Measurements from ENCODE around the gene EMCN. TPM values are rescaled to one million over a fixed set of nuclear protein-coding genes. Genes with fewer than 3 reads are reported as not detected.

EMCN gene
- total RNA-seq (2014; rRNA removed; shearing (Covaris generic); ENCODE audit: low replicate concordance): not detected in 2 replicates

- H3K4me2 ChIP-seq (ENCODE audit: low read depth, low read length, poor library complexity, severe bottlenecking): no peak within 1 kb of the TSS
- no peaks in the 10 kb centered on the region for H3K9me3 ChIP-seq (ENCODE audit: low read length)
- H3K27me3 ChIP-seq (ENCODE audit: low read length): peaks cover 2% of the 10 kb centered on the region; the same call in 1 of the 2 replicates
- no peak within 1 kb of the TSS for H3K4me3 ChIP-seq (ENCODE audit: low read length)
- H3K79me2 ChIP-seq (ENCODE audit: low read length): no peaks in the 10 kb centered on the region
- H3K36me3 ChIP-seq (ENCODE audit: insufficient read depth, low read length): no peaks in the 10 kb centered on the region
- H3K9ac ChIP-seq (ENCODE audit: low read length): no peak within 1 kb of the TSS
- no peak for DNase-seq
- no peak within 1 kb of the TSS for H2AFZ ChIP-seq (ENCODE audit: low read length)
- no peaks in the 10 kb centered on the region for H3K4me1 ChIP-seq (ENCODE audit: low read length)
- no peaks in the 10 kb centered on the region for H4K20me1 ChIP-seq (ENCODE audit: insufficient read depth, low read depth, low read length)
- H3K27ac ChIP-seq (ENCODE audit: low read length): no peak within 1 kb of the TSS
- no peaks in the 10 kb centered on the region for H3K9me2 ChIP-seq (replicated peaks; ENCODE audit: insufficient read depth, low read length)
These were observed at the start of gene EMCN for GRCh38 chr4:100517864-100518341. Gene EMCN (minus strand): TSS chr4:100518022. CDS start chr4:100517914, 108 bp downstream.

GRCh38 chr4:100566396-100566795, 48.6 kb upstream of the EMCN start:
- Histone ChIP-seq H3K9ac (ENCODE audit: low read length) (no peak overlapping the region), H3K27me3 (ENCODE audit: low read length) (no peaks in the 10 kb centered on the region), H3K36me3 (ENCODE audit: insufficient read depth, low read length) (no peaks in the 10 kb centered on the region), H3K4me3 (ENCODE audit: low read length) (no peak overlapping the region), H3K27ac (ENCODE audit: low read length) (no peak overlapping the region), H4K20me1 (ENCODE audit: insufficient read depth, low read depth, low read length) (no peaks in the 10 kb centered on the region), H3K4me2 (ENCODE audit: low read depth, low read length, poor library complexity, severe bottlenecking) (no peak overlapping the region), H3K4me1 (ENCODE audit: low read length) (no peaks in the 10 kb centered on the region), H2AFZ (ENCODE audit: low read length) (no peak overlapping the region), H3K9me3 (ENCODE audit: low read length) (no peaks in the 10 kb centered on the region), H3K9me2 (replicated peaks; ENCODE audit: insufficient read depth, low read length) (0 out of 2 replicates have a peak, but pooled peaks cover 5% of the 10 kb centered on the region), H3K79me2 (ENCODE audit: low read length) (no peaks in the 10 kb centered on the region)
- no peak for DNase-seq

GRCh38 chr4:100557306-100557705, 39.5 kb upstream of the EMCN start:
- Histone ChIP-seq H3K27ac (ENCODE audit: low read length) (no peak overlapping the region), H4K20me1 (ENCODE audit: insufficient read depth, low read depth, low read length) (no peaks in the 10 kb centered on the region), H3K9me2 (replicated peaks; ENCODE audit: insufficient read depth, low read length) (no peaks in the 10 kb centered on the region), H2AFZ (ENCODE audit: low read length) (no peak overlapping the region), H3K27me3 (ENCODE audit: low read length) (no peaks in the 10 kb centered on the region), H3K79me2 (ENCODE audit: low read length) (no peaks in the 10 kb centered on the region), H3K4me2 (ENCODE audit: low read depth, low read length, poor library complexity, severe bottlenecking) (no peak overlapping the region), H3K4me3 (ENCODE audit: low read length) (no peak overlapping the region), H3K9me3 (ENCODE audit: low read length) (no peaks in the 10 kb centered on the region), H3K4me1 (ENCODE audit: low read length) (no peaks in the 10 kb centered on the region), H3K9ac (ENCODE audit: low read length) (no peak overlapping the region), H3K36me3 (ENCODE audit: insufficient read depth, low read length) (no peaks in the 10 kb centered on the region)
- no peak for DNase-seq

- H4K20me1 ChIP-seq (ENCODE audit: insufficient read depth, low read depth, low read length): no peaks in the 10 kb centered on the region
- H3K36me3 ChIP-seq (ENCODE audit: insufficient read depth, low read length): no peaks in the 10 kb centered on the region
- no peaks in the 10 kb centered on the region for H3K4me1 ChIP-seq (ENCODE audit: low read length)
- H3K9me3 ChIP-seq (ENCODE audit: low read length): no peaks in the 10 kb centered on the region
- no peak overlapping the region for H2AFZ ChIP-seq (ENCODE audit: low read length)
- H3K27me3 ChIP-seq (ENCODE audit: low read length): no peaks in the 10 kb centered on the region
- H3K9me2 ChIP-seq (replicated peaks; ENCODE audit: insufficient read depth, low read length): no peaks in the 10 kb centered on the region
- DNase-seq: no peak
- H3K79me2 ChIP-seq (ENCODE audit: low read length): no peaks in the 10 kb centered on the region
- no peak overlapping the region for H3K27ac ChIP-seq (ENCODE audit: low read length)
- H3K4me2 ChIP-seq (ENCODE audit: low read depth, low read length, poor library complexity, severe bottlenecking): no peak overlapping the region
- no peak overlapping the region for H3K9ac ChIP-seq (ENCODE audit: low read length)
- no peak overlapping the region for H3K4me3 ChIP-seq (ENCODE audit: low read length)
These were observed 38.0 kb upstream of the EMCN start for GRCh38 chr4:100555611-100556337.

GRCh38 chr4:100548200-100548560, 30.4 kb upstream of the EMCN start:
- Histone ChIP-seq H3K9me2 (replicated peaks; ENCODE audit: insufficient read depth, low read length) (no peaks in the 10 kb centered on the region), H3K4me1 (ENCODE audit: low read length) (no peaks in the 10 kb centered on the region), H3K79me2 (ENCODE audit: low read length) (no peaks in the 10 kb centered on the region), H3K4me3 (ENCODE audit: low read length) (no peak overlapping the region), H3K27ac (ENCODE audit: low read length) (no peak overlapping the region), H3K36me3 (ENCODE audit: insufficient read depth, low read length) (no peaks in the 10 kb centered on the region), H4K20me1 (ENCODE audit: insufficient read depth, low read depth, low read length) (no peaks in the 10 kb centered on the region), H3K4me2 (ENCODE audit: low read depth, low read length, poor library complexity, severe bottlenecking) (no peak overlapping the region), H2AFZ (ENCODE audit: low read length) (no peak overlapping the region), H3K9me3 (ENCODE audit: low read length) (no peaks in the 10 kb centered on the region), H3K27me3 (ENCODE audit: low read length) (no peaks in the 10 kb centered on the region), H3K9ac (ENCODE audit: low read length) (no peak overlapping the region)
- no peak for DNase-seq

GRCh38 chr4:100547541-100548199, 29.8 kb upstream of the EMCN start:
- no peaks in the 10 kb centered on the region for H3K9me3 ChIP-seq (ENCODE audit: low read length)
- no peak for DNase-seq
- H3K27ac ChIP-seq (ENCODE audit: low read length): no peak overlapping the region
- H3K4me1 ChIP-seq (ENCODE audit: low read length): no peaks in the 10 kb centered on the region
- H3K4me2 ChIP-seq (ENCODE audit: low read depth, low read length, poor library complexity, severe bottlenecking): no peak overlapping the region
- no peak overlapping the region for H3K9ac ChIP-seq (ENCODE audit: low read length)
- no peak overlapping the region for H2AFZ ChIP-seq (ENCODE audit: low read length)
- H3K4me3 ChIP-seq (ENCODE audit: low read length): no peak overlapping the region
- H4K20me1 ChIP-seq (ENCODE audit: insufficient read depth, low read depth, low read length): no peaks in the 10 kb centered on the region
- no peaks in the 10 kb centered on the region for H3K36me3 ChIP-seq (ENCODE audit: insufficient read depth, low read length)
- no peaks in the 10 kb centered on the region for H3K79me2 ChIP-seq (ENCODE audit: low read length)
- no peaks in the 10 kb centered on the region for H3K9me2 ChIP-seq (replicated peaks; ENCODE audit: insufficient read depth, low read length)
- no peaks in the 10 kb centered on the region for H3K27me3 ChIP-seq (ENCODE audit: low read length)

GRCh38 chr4:100545427-100545826, 27.6 kb upstream of the EMCN start:
- H3K27ac ChIP-seq (ENCODE audit: low read length): no peak overlapping the region
- H3K79me2 ChIP-seq (ENCODE audit: low read length): no peaks in the 10 kb centered on the region
- no peaks in the 10 kb centered on the region for H3K36me3 ChIP-seq (ENCODE audit: insufficient read depth, low read length)
- H3K4me1 ChIP-seq (ENCODE audit: low read length): peaks cover under 1% of the 10 kb centered on the region
- no peaks in the 10 kb centered on the region for H3K9me3 ChIP-seq (ENCODE audit: low read length)
- H3K9ac ChIP-seq (ENCODE audit: low read length): no peak overlapping the region
- DNase-seq: no peak
- no peak overlapping the region for H3K4me2 ChIP-seq (ENCODE audit: low read depth, low read length, poor library complexity, severe bottlenecking)
- no peaks in the 10 kb centered on the region for H3K27me3 ChIP-seq (ENCODE audit: low read length)
- H3K4me3 ChIP-seq (ENCODE audit: low read length): no peak overlapping the region
- H4K20me1 ChIP-seq (ENCODE audit: insufficient read depth, low read depth, low read length): no peaks in the 10 kb centered on the region
- H3K9me2 ChIP-seq (replicated peaks; ENCODE audit: insufficient read depth, low read length): no peaks in the 10 kb centered on the region
- no peak overlapping the region for H2AFZ ChIP-seq (ENCODE audit: low read length)

- H3K36me3 ChIP-seq (ENCODE audit: insufficient read depth, low read length): no peaks in the 10 kb centered on the region
- H3K9me3 ChIP-seq (ENCODE audit: low read length): no peaks in the 10 kb centered on the region
- H3K4me2 ChIP-seq (ENCODE audit: low read depth, low read length, poor library complexity, severe bottlenecking): peak overlapping the region; percentile 0
These were observed 22.3 kb upstream of the EMCN start for GRCh38 chr4:100540131-100540530.

More at GRCh38 chr4:100540131-100540530, 22.3 kb upstream of the EMCN start:
- H3K79me2 ChIP-seq (ENCODE audit: low read length): no peaks in the 10 kb centered on the region
- no peak for DNase-seq
- no peak overlapping the region for H3K4me3 ChIP-seq (ENCODE audit: low read length)
- no peak overlapping the region for H3K27ac ChIP-seq (ENCODE audit: low read length)
- no peaks in the 10 kb centered on the region for H3K27me3 ChIP-seq (ENCODE audit: low read length)
- no peak overlapping the region for H2AFZ ChIP-seq (ENCODE audit: low read length)
- peaks cover 12% of the 10 kb centered on the region for H3K4me1 ChIP-seq (ENCODE audit: low read length)
- H3K9ac ChIP-seq (ENCODE audit: low read length): no peak overlapping the region
- no peaks in the 10 kb centered on the region for H3K9me2 ChIP-seq (replicated peaks; ENCODE audit: insufficient read depth, low read length)
- H4K20me1 ChIP-seq (ENCODE audit: insufficient read depth, low read depth, low read length): no peaks in the 10 kb centered on the region
